Endometrial microvascular endothelial cells (primary cell): Measurements from ENCODE around the gene SYTL3. TPM values are rescaled to one million over a fixed set of nuclear protein-coding genes. Genes with fewer than 3 reads are reported as not detected.
"Not testable (repeated sequence)": the region's sequence is repeated elsewhere in the genome, so short reads cannot be mapped to it uniquely, and the experiment has no call there.

Source experiments
- in situ Hi-C: cut with HindIII; loops from 2 replicates; pipeline ENCODE4 v1.10.0; 2017; ENCODE audit warnings: low sequenced_read_pairs, low pct_unique_long_range_greater_than_20kb; ENCODE audit errors: inconsistent ontology term
- total RNA-seq: library from RNA; depleted of rRNA; stranded (reverse); fragments of >200 nt; gene quantifications from one replicate; pipeline ENCODE4 v1.2.3, GENCODE V29; 2015; ENCODE audit errors: inconsistent ontology term

Gene SYTL3
- total RNA-seq, 1 donor from 2014 or later: 7.3 TPM

DNA sequence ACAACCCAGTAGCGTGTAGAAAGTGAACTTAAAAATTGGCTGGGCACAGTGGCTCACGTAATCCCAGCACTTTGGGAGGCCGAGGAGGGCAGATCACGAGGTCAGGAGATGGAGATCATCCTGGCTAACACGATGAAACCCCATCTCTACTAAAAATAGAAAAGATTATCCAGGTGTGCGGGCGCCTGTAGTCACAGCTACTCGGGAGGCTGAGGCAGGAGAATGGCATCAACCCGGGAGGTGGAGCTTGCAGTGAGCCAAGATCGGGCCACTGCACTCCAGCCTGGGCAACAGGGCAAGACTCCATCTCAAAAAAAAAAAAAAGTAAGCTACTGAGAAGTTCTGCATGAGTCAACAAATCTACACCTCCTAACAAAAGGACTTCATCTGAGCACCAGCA lies 142.7 kb downstream of the SYTL3 start:
- in situ Hi-C loops: not testable (repeated sequence)

DNA sequence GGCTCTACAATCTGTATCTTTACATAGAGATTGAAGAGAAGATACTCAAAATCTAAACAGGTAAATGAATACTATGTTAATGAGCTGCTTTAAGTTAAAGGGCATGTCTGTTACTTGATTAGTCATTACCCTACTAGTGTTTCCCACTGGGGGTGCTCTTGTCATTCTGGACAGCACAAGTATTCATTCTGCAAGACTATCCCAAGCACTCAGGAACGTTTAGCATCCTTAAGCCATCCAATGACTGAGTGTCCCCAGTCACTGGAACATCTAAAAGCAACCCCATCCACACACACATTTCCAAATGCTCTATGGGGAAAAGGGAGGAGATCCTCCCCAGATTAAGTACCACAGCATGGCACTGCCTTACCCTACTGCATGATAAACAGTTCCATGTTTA lies 143.6 kb downstream of the SYTL3 start:
- in situ Hi-C loops: no loop called here

DNA sequence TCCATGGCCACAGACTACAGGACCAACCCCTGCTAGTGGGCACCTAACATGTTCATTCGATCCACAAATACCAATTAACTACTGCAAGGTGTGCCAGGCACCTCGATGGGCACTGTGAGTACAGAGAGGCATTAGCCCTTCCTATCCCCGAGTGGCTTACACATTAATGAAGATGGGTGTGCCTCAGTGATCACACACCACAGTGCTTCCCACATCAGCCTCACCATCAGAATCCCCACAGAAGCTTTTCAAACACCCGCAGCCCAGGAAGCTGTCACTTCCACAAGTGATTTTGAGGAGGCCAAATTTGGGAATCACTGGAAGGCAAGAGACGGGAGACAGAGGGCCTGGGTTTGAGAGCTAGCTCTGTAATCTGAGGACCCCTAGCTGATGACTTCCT lies 145.7 kb downstream of the SYTL3 start:
- in situ Hi-C loops: no loop called here

DNA sequence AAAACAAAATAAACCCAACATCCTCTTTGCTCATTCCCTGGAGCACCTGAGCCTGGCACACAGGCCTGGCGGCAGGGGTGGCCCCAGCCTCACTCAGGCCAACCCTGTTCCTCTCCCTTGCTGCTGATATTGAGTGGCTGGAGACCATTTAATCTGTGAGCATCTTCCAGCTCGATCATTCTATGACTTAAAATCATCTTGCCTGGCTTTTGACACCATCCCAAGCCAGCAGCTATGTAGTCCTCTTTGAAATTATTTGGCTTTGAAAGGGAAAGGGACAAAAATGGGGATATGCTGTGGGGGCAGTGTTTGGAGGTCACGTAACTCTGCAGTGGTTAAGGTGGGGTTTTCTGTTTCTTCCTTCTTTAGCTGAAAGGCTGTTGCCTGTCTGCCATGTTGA lies 146.5 kb downstream of the SYTL3 start:
- in situ Hi-C loops: no loop called here

DNA sequence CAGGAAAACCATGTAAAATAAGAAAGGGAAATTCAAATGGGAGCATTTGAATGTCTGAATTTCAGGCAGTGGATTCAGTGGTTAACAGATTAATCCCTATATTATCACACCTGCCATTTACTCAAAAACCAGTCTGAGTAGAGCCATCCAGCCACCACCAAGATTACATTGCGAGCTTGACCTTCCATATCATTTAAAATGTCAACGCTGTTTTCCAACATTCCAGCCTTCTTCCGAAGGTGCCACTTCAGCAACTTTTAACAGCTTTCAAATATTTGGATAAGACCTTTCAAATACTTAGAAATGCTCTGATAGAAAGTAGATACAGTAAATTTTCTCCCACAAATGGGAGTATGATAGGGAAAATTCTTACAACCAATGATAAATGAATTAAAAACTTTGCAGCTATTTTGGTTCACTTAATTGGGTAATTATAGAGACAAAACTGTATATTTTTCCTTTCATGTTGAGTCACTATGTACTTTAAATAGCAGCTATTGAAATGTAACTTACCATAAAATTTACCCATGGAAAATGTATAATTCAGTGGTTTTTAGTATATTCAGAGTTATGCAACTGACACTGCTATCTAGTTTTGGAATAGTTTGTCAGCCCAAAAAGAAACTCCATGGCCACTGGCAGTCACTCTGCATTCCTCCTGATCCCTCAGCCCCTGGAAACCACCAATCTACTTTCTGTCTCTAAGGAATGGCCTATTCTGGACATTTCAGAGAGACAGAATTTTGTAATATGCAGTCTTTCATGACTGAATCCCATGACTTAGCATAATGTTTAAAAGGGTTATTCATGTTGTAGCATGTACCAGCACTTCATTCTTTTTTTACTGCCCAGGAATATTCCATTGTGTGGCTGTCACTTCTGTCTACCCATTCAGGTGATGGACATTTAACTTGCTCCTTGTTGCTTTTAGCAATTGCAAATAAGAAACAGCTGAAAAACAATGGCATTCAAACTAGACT lies 147.8 kb downstream of the SYTL3 start:
- in situ Hi-C loops: no loop called here

DNA sequence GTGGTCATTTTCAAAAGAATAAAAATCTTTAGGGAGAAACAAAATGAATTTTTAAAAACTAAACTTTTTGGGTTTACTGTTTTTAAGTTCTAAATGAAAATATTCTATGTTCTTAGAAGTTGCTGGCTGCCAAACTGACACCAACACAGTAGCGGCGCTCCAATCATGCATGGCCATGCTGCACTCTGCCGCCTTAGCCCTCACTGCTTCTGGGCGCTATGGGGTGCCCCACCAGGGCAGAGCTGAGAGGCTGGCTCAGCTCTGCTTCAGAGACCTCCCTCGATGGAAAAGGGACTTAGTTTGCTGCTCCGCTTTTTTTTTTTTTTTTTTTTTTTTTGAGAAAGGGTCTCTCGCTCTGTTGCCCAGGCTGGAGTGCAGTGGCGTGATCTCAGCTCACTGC lies 148.5 kb downstream of the SYTL3 start:
- in situ Hi-C loops: no loop called here

DNA sequence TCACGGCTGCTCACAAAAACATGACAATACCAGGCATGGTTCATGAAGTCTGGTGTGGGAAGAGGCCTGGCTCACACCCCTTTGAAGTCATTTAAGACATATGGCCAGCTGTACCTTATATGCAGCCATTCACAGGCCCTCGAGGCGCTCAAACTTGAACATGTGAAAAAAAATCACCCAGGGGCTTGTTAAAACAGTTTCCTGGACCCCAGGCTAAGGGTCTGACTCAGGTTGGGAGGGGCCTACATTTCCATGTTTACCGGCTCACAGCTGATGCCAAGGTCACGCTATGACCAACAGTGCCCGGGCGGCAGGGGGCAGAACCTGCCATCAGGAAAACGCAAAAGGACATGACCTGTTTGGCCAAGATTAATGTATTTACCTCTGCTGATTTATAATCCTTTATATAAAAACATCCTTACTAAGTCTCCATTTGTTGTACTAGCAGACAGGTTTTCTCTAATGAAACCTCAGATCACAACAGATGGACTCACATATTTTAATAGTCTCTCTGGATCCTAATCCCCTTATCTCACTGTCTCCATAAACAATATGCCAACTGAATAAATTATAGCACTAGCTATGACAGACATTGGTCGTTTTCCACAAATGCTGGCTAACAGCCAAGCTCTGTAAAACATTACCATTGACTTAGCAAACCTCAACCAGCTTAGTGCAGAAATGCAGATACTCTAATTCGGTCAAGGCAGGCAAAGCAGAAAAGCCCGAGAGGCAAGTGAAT lies 149.4 kb downstream of the SYTL3 start:
- in situ Hi-C loops: no loop called here

DNA sequence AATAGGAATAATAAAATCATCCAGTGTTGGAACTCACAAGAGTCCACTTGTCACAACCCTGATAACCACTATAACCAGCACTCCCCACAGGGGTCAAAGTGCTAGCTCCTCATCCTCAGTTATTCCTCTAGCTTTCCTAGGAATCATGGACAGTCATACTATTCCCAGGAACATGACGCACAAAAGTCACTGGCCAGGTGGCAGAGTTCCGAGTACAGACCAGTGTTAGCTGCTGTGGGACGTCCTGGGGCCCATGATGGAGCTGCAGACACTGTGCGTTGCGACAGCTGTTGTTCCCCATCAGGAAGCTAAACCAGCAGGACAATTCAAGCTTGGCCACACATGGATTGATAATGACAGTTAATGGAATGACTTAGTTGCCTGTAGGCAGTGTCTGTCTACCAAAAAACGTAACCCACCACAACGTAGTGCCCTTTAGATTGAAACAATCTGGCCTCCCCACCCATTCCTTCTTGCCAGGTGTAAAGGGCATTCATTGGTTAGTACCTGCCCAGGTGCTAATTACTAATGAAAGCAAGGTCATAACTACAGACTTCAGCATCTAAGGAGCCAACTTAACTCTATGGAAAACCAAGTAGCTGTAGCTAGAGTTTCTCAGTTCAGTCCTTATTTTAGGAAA lies 151.9 kb downstream of the SYTL3 start:
- in situ Hi-C loops: no loop called here

DNA sequence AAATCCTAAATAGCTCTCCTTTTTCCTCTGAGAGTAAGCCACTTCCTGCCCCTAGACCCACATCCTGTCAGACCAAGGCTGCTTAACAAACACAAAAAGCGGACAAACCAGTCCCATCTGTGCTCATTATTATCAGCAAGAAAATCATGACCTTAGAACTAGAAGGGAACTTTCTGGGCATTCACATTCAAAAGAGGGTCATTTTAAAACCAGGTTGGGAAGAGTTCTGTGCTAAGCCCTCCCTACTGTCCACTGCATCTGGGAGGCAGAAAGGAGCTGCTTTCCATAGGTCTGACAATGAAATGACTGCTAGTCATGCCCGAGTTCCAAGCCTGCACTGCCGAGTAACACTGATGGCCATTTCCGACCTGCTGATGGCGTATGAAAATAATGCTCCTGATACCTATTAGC lies 153.9 kb downstream of the SYTL3 start:
- in situ Hi-C loops: no loop called here

DNA sequence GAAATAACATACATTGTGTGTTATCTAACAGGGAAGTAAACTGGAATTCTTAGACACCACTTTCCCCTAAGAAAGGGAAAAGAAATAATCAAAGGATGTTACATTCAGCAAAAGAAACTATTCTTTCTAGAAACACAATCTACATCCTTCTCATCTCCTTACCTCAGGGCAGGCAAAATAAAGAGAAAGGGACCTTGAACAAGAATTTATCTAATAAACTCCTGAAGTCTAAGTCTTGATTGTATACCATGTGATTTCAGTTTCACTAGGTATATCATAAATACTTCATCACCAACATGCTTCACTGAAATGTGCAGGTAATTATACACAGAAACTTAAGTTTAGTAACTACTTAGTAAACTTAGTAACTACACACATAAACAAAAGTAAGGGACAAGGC lies 154.4 kb downstream of the SYTL3 start:
- in situ Hi-C loops: no loop called here

DNA sequence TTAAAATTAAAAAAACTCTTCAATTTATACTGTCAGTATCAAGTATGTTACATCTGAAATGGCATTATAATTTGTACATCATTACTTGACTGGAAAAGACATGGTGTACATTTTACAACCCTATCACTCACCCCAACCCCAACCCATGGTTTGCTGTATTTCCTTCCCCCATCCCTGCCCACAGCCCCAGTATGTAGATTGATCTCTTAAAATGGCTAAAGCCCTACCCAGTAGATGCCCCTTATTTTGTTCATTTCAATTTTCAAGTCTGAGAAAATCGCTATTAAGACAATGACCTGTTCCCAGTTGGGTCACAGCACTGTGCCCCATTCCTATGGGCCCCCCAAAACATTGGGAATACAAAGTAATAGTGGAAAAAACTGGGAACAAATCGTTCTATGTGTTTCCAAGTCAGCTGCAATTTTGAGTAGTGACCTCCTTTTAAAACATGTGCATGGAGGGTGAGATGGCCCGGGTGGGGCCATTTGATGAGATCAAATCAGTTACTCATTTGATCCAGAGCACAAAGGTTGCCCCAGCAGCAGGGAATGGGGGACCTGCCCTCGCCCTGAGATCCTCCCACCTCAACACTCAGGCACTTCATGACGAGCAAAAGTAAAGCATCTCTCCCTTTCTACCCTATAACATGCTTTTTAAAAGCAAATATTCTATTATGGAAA lies 156.0 kb downstream of the SYTL3 start:
- in situ Hi-C loops: no loop called here

DNA sequence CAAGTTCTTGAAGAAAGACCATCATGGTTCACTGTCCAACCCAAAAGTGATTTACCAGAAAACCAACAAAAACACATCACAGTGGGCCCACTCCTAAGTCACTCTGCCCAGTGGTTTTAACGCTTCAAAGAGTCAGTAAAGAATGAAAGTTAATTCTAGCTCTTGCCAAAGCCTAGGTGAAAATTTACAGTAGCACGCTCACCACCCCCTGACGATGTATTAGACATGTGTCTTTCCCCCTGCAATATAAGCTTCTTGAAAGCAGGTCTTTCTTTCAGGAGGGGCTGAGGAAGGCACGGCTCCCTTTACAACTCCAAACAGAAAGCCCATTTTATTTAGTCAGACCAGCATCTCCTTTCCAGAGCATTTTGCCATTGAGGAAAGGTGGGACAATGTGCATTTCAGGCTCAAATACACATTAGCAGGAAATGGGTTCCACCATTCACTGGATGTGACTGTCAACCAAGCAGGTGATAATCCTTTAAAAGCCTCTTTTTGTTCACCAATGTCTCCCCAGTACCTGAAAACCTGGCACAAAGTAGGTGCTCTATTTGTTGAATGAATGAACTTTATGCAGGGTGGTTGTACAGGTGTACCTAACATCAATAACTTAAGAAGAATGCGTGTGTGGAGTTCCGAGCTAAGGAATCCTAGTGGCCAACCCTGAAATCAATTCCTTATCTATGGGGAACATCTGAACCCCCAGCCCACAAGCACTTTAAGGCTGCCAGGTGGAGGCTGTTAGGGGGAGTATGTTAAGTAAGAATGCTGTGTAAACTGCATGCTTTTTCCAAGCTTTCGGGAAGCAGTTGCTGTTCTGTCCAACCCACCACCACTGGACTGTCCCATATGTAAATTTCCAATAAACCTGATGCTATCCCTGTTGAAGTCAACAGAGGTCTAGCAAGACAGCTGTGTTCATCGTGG lies 157.9 kb downstream of the SYTL3 start:
- in situ Hi-C loops: no loop called here

DNA sequence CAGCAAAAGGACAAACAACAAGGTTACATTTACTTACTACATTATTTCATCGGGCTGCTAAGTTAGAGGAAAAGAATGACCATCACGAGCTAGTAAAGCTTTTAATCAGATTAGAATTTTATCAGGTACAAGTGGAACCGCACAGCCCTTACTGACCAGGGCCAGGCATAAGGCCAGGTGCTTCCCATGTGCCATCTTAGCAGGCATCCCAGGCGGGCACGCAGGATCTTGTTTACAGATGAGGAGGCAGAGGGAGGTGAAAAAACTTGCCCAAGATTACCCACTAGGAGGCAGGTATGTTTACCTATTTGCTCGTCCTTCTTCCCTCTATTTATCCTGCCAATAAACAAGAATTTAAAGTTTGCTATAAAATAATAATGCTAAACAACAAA lies 158.6 kb downstream of the SYTL3 start:
- in situ Hi-C loops: no loop called here

DNA sequence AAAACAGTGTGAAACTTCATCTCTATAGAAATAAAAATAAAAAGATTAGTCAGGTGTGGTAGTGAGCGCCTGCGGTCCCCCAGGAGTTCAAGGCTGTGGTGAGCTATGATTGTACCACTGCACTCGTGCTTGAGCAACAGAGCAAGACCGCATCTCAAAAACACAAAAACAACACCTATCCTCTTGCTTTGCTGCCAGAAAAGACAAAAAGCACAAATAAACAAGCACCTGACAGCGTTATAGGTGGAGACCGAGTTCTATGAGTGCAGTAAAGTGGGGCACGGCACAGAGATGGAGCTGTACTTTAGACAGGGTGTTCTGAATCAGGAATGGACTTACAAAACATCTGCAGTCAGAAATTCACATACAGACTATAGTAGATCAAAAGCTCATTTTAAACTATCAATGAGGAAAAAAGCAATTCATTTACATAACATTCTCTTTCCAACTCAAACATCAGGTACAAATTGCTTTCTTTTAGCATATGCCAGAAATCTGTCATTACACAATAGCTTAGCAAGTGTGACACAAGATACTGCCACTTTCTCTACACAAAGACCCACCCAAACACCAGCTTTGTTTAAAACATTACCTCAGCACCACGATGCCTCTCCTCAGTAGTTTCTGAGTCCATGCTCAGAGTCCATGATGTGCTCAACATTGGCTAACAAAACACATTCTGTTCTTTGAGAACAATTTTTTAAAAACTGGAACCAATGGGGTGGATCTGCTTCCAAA lies 159.3 kb downstream of the SYTL3 start:
- in situ Hi-C loops: no loop called here

DNA sequence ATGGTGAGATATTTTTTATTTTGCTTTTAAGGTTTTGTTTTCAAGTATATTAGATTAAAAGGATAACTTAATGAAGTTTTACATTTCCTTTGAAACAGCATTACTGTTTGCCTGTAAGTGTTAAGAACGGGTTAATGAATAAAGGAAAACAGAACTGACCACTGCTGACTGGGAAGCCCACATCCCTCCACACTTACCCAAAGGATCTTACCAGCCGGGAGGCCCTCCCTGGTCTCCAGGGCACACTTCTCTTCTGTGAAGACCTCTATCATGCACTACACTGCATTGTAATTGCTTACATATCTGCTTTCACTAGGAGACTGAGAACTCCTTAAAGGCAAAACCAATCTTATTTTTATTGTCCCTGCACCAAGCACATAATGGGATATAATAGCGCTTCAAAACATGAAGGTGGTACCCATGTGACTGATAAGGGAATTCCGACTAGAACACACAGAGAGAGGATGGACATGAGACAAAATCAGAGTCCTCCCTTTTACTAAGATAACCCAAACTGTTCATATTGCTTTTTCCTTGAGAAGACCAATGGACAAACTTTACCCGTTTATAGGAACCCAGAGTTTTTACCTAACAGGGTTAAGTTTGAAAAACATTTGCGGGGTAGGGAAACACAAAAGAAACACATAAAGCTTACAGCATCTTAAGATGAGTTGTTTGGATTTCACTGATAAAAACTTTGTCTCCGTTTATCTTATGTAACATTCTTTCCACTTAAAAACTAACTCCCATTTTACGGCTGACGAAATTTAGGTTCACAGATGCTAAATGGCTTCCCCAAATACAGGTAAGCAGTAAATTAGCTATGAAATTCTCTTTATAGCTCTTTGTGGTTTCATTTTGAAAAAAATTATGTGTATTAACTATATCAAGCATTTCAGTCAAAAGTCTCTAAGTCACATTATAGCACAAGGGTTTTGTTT lies 160.6 kb downstream of the SYTL3 start:
- in situ Hi-C loops: no loop called here

DNA sequence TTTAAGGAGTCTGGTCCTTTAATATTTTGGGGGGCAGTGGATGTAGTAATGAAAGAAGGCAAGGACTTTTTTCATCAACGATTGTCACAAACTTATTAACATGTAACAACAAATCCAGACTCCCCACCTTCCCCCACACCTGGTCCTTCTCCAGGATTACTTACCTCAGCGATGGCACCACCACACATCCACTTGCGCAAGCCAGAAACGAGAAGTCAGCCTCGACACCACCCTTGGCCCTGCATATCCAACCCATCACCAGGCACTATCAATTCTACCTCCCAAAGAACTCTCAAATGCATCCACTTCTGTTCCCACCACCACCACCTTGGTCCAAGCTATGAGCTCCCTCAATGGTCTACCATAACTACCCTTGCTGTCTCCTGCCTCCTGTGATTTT lies 162.8 kb downstream of the SYTL3 start:
- in situ Hi-C loops: no loop called here
